Stimulated activated CD4-positive, alpha-beta T cell treated with anti-CD3 and anti-CD28 coated beads, TNF-alpha, amount 100 ng/mL, for 4 hours (primary cell): ENCODE measurements around the gene SUGP1.

Experiments
- DNase-seq, 3 experiments: peaks; one replicate each; pipeline ENCODE4 v3.0.0-alpha.2; 2020; ENCODE audit warnings: low read depth in 3 of 3

The SUGP1 gene

GRCh38 chr19:19303411-19303810, 16.9 kb downstream of the SUGP1 start:
- no peak for DNase-seq

- DNase-seq, result no peak
Measured at GRCh38 chr19:19300613-19301012, 19.7 kb downstream of the SUGP1 start.

GRCh38 chr19:19297759-19298158, 22.6 kb downstream of the SUGP1 start:
- DNase-seq, result no peak

GRCh38 chr19:19296953-19297689, 23.2 kb downstream of the SUGP1 start:
- no peak for DNase-seq

GRCh38 chr19:19294914-19295313, 25.4 kb downstream of the SUGP1 start:
- DNase-seq, result no peak

GRCh38 chr19:19292607-19293006, 27.7 kb downstream of the SUGP1 start:
- no peak for DNase-seq

- no peak for DNase-seq
Measured at GRCh38 chr19:19285686-19286085, 34.6 kb downstream of the SUGP1 start.

- DNase-seq, result no peak
Measured at GRCh38 chr19:19280561-19280960, 39.7 kb downstream of the SUGP1 start.

GRCh38 chr19:19279853-19280252, 40.5 kb downstream of the SUGP1 start:
- no peak for DNase-seq

- no peak for DNase-seq
Measured at GRCh38 chr19:19279062-19279612, 41.2 kb downstream of the SUGP1 start.

- no peak for DNase-seq
Measured at GRCh38 chr19:19278315-19278714, 42.0 kb downstream of the SUGP1 start.

- no peak for DNase-seq
Measured at GRCh38 chr19:19276851-19277250, 43.5 kb downstream of the SUGP1 start.

- no peak for DNase-seq
Measured at GRCh38 chr19:19276386-19276785, 43.9 kb downstream of the SUGP1 start.

- no peak for DNase-seq
Measured at GRCh38 chr19:19274716-19275565, 45.4 kb downstream of the SUGP1 start.

- no peak for DNase-seq
Measured at GRCh38 chr19:19274146-19274545, 46.2 kb downstream of the SUGP1 start.

- no peak for DNase-seq
Measured at GRCh38 chr19:19271828-19272599, 48.3 kb downstream of the SUGP1 start.

GRCh38 chr19:19270749-19271571, 49.3 kb downstream of the SUGP1 start:
- DNase-seq, result no peak

- DNase-seq, result no peak
Measured at GRCh38 chr19:19269952-19270694, 50.2 kb downstream of the SUGP1 start.

- no peak for DNase-seq
Measured at GRCh38 chr19:19268453-19269385, 51.6 kb downstream of the SUGP1 start.
